ENCODE measurements around the gene IGFL4. TPM values are rescaled to one million over a fixed set of nuclear protein-coding genes. Genes with fewer than 3 reads are reported as not detected.

The IGFL4 gene
- total RNA-seq, 4 donors from 2014 or later = 1.4 to 10.6 (median 5.5) TPM

- Histone ChIP-seq H3K9me3 (no peaks in the 10 kb centered on the region), H3K4me3 (no peak overlapping the region), H3K27ac (no peak overlapping the region), H3K27me3 (peaks cover 24% of the 10 kb centered on the region), H3K4me1 (peaks cover 31% of the 10 kb centered on the region), H3K36me3 (no peaks in the 10 kb centered on the region)
- TF ChIP-seq POLR2AphosphoS5 (IDR thresholded peaks at IDR 0.05) = no peak
- TF ChIP-seq EP300 (IDR thresholded peaks at IDR 0.05) = no peak
- TF ChIP-seq POLR2A (IDR thresholded peaks at IDR 0.05) = no peak
- TF ChIP-seq CTCF (IDR thresholded peaks at IDR 0.05) = no peak
- DNase-seq (ENCODE audit: low spot score in 2 of 2) = no peak
- WGBS = 19% methylated on average over 7 of the region's 7 CpGs
Observed at GRCh38 chr19:46065486-46066071, 24.8 kb upstream of the IGFL4 start.

- Histone ChIP-seq H3K36me3 (no peaks in the 10 kb centered on the region), H3K27me3 (peaks cover 26% of the 10 kb centered on the region), H3K9me3 (no peaks in the 10 kb centered on the region), H3K4me3 (no peak overlapping the region), H3K27ac (no peak overlapping the region), H3K4me1 (peaks cover 8% of the 10 kb centered on the region)
- no peak for TF ChIP-seq EP300 (IDR thresholded peaks at IDR 0.05)
- no peak for TF ChIP-seq POLR2A (IDR thresholded peaks at IDR 0.05)
- no peak for TF ChIP-seq POLR2AphosphoS5 (IDR thresholded peaks at IDR 0.05)
- no peak for TF ChIP-seq CTCF (IDR thresholded peaks at IDR 0.05)
- no peak for DNase-seq (ENCODE audit: low spot score in 2 of 2)
- 72% methylated on average over 3 of the region's 3 CpGs for WGBS
Observed at GRCh38 chr19:46063201-46063600, 22.4 kb upstream of the IGFL4 start.

- Histone ChIP-seq H3K36me3 (no peaks in the 10 kb centered on the region), H3K4me3 (no peak overlapping the region), H3K9me3 (no peaks in the 10 kb centered on the region), H3K4me1 (no peaks in the 10 kb centered on the region), H3K27ac (no peak overlapping the region), H3K27me3 (peaks cover 16% of the 10 kb centered on the region)
- 98% methylated on average over 2 of the region's 2 CpGs for WGBS
- TF ChIP-seq POLR2A (IDR thresholded peaks at IDR 0.05) = no peak
- TF ChIP-seq CTCF (IDR thresholded peaks at IDR 0.05) = no peak
- TF ChIP-seq POLR2AphosphoS5 (IDR thresholded peaks at IDR 0.05) = no peak
- no peak for TF ChIP-seq EP300 (IDR thresholded peaks at IDR 0.05)
- DNase-seq (ENCODE audit: low spot score in 2 of 2) = no peak
Observed at GRCh38 chr19:46060012-46060411, 19.2 kb upstream of the IGFL4 start.

- H3K4me1 ChIP-seq = no peaks in the 10 kb centered on the region
- H3K27me3 ChIP-seq = peaks cover 19% of the 10 kb centered on the region
- H3K4me3 ChIP-seq = no peak overlapping the region
- H3K27ac ChIP-seq = no peak overlapping the region
- WGBS = 91% methylated on average over 3 of the region's 3 CpGs
- H3K36me3 ChIP-seq = no peaks in the 10 kb centered on the region
- no peaks in the 10 kb centered on the region for H3K9me3 ChIP-seq
- no peak for DNase-seq (ENCODE audit: low spot score in 2 of 2)
- TF ChIP-seq POLR2AphosphoS5 (IDR thresholded peaks at IDR 0.05) (no peak), CTCF (IDR thresholded peaks at IDR 0.05) (no peak), EP300 (IDR thresholded peaks at IDR 0.05) (no peak), POLR2A (IDR thresholded peaks at IDR 0.05) (no peak)
Observed at GRCh38 chr19:46058778-46059177, 18.0 kb upstream of the IGFL4 start.

- TF ChIP-seq EP300 (IDR thresholded peaks at IDR 0.05) (no peak), POLR2AphosphoS5 (IDR thresholded peaks at IDR 0.05) (no peak), POLR2A (IDR thresholded peaks at IDR 0.05) (no peak), CTCF (IDR thresholded peaks at IDR 0.05) (no peak)
- 21% methylated on average over 4 of the region's 4 CpGs for WGBS
- no peaks in the 10 kb centered on the region for H3K4me1 ChIP-seq
- H3K4me3 ChIP-seq = no peak overlapping the region
- H3K27me3 ChIP-seq = peaks cover 23% of the 10 kb centered on the region
- no peaks in the 10 kb centered on the region for H3K36me3 ChIP-seq
- no peak overlapping the region for H3K27ac ChIP-seq
- no peaks in the 10 kb centered on the region for H3K9me3 ChIP-seq
- no peak for DNase-seq (ENCODE audit: low spot score in 2 of 2)
Observed at GRCh38 chr19:46056536-46056935, 15.7 kb upstream of the IGFL4 start.
